Measurements from ENCODE around the gene GEN1.

GRCh38 chr2:17804358-17804757, 50.4 kb downstream of the GEN1 start:
- TF ChIP-seq REST (IDR thresholded peaks at IDR 0.05; ENCODE audit: borderline replicate concordance) (no peak), EP300 (conservative IDR thresholded peaks at IDR 0.05; ENCODE audit: poor library complexity, severe bottlenecking) (no peak), EZH2 (IDR thresholded peaks at IDR 0.05; ENCODE audit: borderline replicate concordance, insufficient read depth, low read length, poor library complexity, severe bottlenecking) (no peak), POLR2AphosphoS5 (IDR thresholded peaks at IDR 0.05) (no peak), SMC3 (conservative IDR thresholded peaks at IDR 0.05; ENCODE audit: poor library complexity) (no peak), TAF1 (IDR thresholded peaks at IDR 0.05; ENCODE audit: low read depth) (no peak), MXI1 (conservative IDR thresholded peaks at IDR 0.05; ENCODE audit: poor library complexity, severe bottlenecking) (no peak)
- TF ChIP-seq, protein P1, sequence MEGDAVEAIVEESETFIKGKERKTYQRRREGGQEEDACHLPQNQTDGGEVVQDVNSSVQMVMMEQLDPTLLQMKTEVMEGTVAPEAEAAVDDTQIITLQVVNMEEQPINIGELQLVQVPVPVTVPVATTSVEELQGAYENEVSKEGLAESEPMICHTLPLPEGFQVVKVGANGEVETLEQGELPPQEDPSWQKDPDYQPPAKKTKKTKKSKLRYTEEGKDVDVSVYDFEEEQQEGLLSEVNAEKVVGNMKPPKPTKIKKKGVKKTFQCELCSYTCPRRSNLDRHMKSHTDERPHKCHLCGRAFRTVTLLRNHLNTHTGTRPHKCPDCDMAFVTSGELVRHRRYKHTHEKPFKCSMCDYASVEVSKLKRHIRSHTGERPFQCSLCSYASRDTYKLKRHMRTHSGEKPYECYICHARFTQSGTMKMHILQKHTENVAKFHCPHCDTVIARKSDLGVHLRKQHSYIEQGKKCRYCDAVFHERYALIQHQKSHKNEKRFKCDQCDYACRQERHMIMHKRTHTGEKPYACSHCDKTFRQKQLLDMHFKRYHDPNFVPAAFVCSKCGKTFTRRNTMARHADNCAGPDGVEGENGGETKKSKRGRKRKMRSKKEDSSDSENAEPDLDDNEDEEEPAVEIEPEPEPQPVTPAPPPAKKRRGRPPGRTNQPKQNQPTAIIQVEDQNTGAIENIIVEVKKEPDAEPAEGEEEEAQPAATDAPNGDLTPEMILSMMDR (IDR thresholded peaks at IDR 0.05; ENCODE audit: poor library complexity, severe bottlenecking) = no peak

Measured in neural cell (in vitro differentiated cells).